Posterior cingulate gyrus (tissue), 11 donors: ENCODE measurements around the gene MED15.
A peak's percentile ranks its signal among the peaks of the same experiment; 100 is the strongest.
"Not testable (repeated sequence)": the region's sequence is repeated elsewhere in the genome, so short reads cannot be mapped to it uniquely, and the experiment has no call there.

Source experiments
- DNase-seq, 10 donors: peaks; one replicate each; pipeline versions ENCODE4 v3.0.0 to v3.0.0-alpha.2; 2020 to 2021; ENCODE audit warnings: mixed read lengths in 3 of 10
- intact Hi-C: fragments of 100-400 bp; cut with DNase I; formaldehyde crosslinking; loops from one replicate; pipeline ENCODE4 v1.15.1; 2023

MED15 gene

DNA sequence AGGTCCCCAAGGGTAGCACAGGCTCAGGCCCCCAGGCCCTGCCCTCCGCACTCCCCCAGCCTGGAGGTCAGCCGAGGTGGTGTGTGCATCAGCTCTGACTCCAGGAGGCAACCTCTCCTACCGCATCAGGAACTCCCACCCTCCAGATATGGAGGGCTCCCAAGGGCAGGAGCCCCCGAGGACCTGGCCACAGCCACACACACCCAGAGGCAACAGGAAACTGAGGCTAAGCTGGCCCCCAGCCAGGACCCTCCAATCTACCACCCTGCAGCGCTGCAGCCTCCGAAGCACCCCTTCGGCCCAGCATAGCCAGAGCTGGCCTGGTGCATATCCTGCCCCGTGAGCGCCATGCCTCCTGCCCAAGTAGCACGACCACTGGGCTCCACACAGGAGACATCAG, 104.0 kb downstream of the MED15 start:
- intact Hi-C loops = no loop called here
- peak in 1 of 10 donors; percentile 78 for DNase-seq

DNA sequence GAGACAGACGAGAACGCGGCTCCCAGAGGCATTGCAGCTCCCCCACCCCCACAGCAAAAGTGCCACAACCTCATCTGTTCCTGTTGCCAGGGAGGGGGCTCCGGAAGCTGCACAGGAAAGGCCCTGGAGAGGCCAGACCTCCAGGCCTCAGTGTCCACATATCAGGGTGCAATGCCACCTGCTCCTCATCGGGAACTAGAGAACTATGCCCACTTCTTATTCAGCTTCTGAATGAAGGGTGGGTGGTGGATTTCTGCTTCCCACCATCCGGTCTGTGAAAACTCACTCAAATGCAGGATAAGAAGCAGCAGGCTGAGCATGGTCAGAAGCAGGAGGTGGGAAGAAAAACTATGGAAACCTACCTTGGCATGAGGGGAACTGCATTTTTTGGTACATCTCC, 105.9 kb downstream of the MED15 start:
- intact Hi-C loops = no loop called here
- no peak for DNase-seq

GRCh38 chr22:20615021-20615420, 107.6 kb downstream of the MED15 start:
- DNase-seq = no peak
- intact Hi-C loops = no loop called here

DNA sequence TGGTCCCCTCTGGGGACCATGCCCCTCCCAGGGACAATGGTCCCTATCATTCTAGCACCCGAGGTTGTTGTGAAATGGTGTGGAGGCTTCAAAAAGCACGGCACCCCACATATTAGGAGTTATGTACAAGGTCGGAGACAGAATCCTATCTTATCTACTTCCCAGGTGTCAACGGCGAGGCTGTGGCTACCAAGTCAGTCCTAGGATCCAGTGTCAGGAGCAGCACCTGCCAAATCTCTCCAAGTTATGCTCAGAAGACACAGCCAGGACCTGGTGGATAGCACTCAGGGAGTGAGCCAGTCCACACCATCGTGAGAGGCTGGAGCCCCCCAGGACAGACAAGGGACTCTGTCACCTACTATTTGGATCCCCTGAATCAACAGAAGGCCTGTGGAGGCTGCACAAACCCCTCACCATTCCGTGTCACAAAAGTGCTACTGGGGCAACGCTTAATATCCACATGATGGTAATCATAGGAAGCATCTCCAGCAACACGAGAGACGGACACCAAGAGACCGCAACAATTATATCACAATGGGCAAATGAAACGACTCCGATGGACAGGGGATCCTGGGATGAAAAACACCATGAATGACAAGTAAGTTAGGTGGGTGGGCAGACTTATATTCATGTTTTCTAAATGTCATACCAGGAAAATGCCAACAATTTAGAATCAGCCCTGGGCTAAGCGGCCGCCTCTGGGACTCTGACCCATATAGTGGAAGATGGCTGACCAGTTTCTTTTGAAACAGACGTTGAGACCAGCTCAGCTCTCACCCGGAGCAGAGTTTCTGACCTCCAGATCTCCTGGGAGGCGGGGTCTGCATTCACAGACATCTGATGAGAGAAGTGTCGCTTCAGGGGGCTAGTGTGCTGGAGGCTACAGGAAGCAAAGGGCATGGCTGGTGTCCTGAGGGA, 108.4 kb downstream of the MED15 start:
- intact Hi-C loops = no loop called here
- DNase-seq = no peak

GRCh38 chr22:20616451-20617043, 109.1 kb downstream of the MED15 start:
- DNase-seq = no peak
- intact Hi-C loops = no loop called here

DNA sequence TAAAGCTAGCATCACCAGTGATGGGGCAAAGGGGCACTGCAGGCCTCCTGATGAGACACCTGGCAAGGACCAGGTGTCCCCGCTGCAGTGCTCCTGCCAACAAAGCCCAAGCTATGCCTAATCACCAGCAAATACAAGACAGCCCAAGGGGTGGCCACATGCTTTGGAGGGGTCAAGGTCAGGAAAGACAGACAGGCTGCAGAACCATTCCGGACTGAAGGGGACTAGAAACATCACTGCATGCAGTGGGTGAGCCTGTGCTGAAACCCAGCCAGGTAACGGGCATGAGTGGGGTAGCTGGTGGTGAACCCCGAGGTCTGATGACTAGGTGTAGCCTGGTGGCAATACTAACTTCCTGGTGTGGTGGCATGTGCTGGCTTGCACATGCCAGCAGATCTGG, 111.1 kb downstream of the MED15 start:
- DNase-seq = no peak
- intact Hi-C loops = no loop called here

DNA sequence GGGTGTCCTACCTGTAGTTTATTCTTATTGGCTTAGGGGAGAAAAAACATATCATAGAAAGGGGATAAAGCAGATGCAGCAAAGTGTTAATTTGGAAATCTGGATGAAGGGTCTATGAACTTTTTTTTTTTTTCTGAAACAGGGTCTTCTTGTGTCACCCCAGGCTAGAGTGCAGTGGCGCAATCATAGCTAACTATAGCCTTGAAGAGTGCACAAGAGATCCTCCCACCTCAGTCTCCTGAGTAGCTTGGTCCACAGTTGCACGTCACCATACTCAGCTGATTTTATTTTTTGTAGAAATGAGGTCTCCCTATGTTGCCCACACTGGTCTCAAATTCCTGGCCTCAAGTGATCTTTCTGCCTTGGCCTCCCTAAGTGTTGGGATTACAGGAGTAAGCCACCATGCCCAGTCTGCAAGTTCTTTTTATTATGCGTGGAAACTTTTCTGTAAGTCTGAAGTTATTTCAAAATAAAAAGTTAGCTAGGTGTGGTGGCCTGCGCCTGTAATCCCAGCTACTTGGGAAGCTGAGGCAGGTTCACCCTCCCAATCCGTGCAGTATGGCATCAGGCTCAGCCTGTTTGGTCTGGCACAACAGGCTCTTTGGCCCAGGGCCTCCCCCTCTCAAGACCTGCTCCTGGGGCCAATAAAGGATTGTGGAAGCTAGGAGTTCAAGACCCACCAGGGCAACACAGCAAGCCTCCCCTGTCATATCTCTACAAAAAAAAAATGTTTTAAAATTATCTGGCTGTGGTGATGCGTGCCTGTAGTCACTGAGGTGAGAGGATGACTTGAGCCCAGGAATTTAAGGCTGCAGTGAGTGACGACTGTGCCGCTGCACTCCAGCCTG, 111.9 kb downstream of the MED15 start:
- intact Hi-C loops = no loop called here
- DNase-seq = peak in 1 of 10 donors; percentile 12

DNA sequence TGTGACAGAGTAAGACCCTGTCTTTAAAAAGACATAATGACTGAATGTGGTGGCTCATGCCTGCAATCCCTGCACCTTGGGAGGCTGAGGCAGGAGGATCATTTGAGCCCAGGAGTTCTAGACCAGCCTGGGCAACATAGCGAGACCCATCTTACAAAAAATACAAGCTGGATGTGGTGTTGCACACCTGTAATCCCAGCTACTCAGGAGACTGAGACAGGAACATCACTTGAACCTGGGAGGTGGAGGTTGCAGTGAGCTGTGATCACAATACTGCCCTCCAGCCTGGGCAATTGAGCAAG, 112.4 kb downstream of the MED15 start:
- intact Hi-C loops = not testable (repeated sequence)
- peak in 1 of 10 donors; percentile 39 for DNase-seq

GRCh38 chr22:20621162-20621561, 113.8 kb downstream of the MED15 start:
- peak in 1 of 10 donors; percentile 46 for DNase-seq
- intact Hi-C loops = no loop called here

DNA sequence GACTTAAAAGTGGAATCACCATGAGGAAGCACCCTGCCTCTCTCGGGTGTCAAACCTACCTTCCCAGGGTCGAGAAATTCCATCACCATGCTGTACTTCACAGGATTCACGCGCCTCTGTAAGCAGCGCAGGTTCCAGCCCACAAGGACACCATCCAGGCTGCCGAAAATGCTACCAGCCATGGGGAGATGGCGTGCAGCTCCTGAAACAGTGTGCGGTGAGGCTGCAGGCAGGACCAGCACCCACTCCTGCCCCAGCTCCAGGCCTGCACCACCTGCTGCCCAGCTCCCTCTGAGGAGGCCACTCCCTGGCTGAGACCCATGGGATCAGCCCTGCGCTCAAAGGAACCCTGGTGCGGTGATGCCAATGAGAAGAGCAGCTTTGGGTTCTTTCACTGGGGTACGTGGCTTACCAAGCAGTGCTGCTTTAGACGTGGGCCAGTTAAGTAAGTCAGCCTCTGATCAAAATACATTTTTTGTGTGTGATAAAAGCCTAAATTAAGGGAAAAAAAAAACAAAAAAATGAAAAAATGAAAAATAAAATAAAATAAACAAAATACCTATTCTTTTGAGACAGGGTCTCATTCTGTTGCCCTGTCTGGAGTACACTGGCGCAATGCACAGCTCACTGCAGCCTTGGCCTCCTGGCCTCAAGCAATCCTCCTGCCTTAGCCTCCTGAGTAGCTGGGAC, 115.4 kb downstream of the MED15 start:
- DNase-seq = peak in 1 of 10 donors; percentile 70
- intact Hi-C loops = no loop called here

GRCh38 chr22:20624161-20624616, 116.8 kb downstream of the MED15 start:
- intact Hi-C loops = no loop called here
- peak in 1 of 10 donors; percentile 40 for DNase-seq

GRCh38 chr22:20625270-20625669, 117.9 kb downstream of the MED15 start:
- intact Hi-C loops = no loop called here
- DNase-seq = peak in 1 of 10 donors; percentile 25

- intact Hi-C loops = no loop called here
These were observed 119.4 kb downstream of the MED15 start for GRCh38 chr22:20626811-20627210.

DNA sequence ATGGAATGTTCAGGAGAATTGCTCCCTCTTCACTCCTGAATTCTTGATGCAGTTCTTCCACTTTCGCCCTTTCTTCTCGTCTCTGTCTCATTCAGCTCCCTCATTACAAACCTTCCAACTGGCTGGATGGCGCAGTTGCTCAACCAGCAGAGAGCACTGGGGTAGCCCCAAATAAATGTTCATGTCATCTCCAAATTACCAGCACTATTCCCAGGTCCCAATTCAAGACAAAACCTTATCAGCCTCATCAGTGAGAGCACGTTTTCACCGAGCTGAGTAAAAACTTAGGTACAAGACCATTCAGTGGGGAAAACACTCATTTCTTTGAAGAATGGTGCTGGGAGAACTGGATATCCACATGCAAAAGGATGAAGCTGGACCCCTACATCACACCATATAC, 120.0 kb downstream of the MED15 start:
- intact Hi-C loops = no loop called here
- peak in 1 of 10 donors; percentile 26 for DNase-seq

More at GRCh38 chr22:20626811-20627210, 119.4 kb downstream of the MED15 start:
- peak in 1 of 10 donors; percentile 19 for DNase-seq

DNA sequence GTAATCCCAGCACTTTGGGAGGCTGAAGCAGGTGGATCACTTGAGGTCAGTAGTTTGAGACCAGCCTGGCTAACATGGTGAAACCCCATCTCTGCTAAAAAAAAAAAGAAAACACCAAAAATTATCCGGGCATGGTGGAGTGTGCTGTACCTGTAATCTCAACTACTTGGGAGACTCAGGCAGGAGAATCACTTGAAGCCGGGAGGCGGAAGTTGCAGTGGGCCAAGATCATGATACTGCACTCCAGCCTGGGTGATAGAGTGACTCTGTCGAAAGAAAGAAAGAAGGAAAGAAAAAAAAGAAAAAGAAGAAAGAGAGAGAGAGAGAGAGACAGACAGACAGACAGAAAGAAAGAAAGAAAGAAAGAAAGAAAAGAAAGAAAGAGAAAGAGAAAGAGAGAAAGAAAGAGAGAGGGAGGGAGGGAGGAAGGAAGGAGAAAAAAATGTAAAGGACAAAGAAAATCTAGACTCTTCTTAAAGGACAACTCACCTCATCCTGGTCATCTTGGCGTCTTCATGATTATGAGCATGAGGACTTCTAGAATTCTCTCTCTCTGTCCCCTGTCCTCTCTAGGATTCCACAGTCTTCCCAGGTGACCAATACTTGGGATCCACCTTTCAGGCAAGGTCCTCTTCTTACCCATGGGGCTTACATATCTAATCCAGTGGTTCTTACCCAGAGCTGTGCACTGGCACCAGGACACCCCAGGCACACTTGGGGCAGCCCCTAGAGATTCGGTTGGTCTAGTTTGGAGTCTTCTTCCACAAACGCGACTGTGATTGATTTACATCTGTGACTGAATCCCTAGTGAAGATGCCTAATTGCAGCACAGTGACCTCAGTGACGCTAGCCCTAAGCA, 120.9 kb downstream of the MED15 start:
- intact Hi-C loops = no loop called here
- DNase-seq = peak in 1 of 10 donors; percentile 5

- DNase-seq = peak in 1 of 10 donors; percentile 5
- intact Hi-C loops = no loop called here
These were observed 122.0 kb downstream of the MED15 start for GRCh38 chr22:20629401-20629800.

- peak in 1 of 10 donors; percentile 34 for DNase-seq
- intact Hi-C loops = no loop called here
These were observed 123.6 kb downstream of the MED15 start for GRCh38 chr22:20630873-20631617.

DNA sequence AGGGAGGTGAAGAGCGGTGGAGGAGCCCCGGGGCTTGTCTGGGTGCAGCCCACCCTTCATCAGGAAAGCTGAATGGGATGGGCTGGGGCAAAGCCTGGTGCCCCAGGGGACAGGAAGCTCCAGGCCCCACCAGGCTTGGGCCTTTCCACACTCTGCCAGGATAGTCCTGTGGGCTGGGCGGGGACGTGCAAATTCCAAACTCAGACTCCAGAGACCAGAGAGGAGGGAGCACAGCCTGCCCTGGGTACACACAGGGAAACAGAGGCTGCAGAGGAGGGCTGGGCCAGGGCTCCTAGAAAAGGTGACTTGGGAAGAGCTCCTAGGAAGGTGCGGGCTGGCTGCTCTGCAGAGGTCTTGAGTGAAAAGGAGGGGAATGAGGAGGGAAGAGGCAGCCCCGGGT, 124.7 kb downstream of the MED15 start:
- intact Hi-C loops = no loop called here
- DNase-seq = peak in 1 of 10 donors; percentile 49

DNA sequence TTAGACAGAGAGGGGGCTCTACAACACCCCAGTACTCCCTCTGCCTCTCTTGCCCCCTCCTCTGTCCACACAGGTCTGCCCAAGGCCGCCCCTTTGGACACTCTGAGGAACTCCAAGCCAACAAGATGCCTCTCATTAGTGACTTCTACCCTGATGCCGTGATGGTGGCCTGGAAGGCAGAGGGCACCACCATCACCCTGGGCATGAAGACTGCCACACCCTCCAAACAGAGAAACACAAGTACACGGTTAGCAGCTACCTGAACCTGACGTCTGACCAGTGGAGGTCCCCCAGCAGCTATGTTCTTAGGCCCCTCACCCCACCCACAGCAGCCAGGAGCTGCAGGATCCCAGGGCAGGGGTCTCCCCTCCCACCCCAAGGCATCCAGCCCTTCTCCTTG, 125.1 kb downstream of the MED15 start:
- intact Hi-C loops = no loop called here
- peak in 1 of 10 donors; percentile 53 for DNase-seq
